ENCODE results near the gene NHERF2.

NHERF2 gene

GRCh38 chr16:1978476-1979120, 48.1 kb upstream of the NHERF2 start:
- no peaks in the 10 kb centered on the region for H3K9me2 ChIP-seq (replicated peaks; ENCODE audit: insufficient read depth, low read length)
- no peak for TF ChIP-seq CTCF (IDR thresholded peaks at IDR 0.05; ENCODE audit: low read length)
- no peak for TF ChIP-seq EZH2 (optimal IDR thresholded peaks at IDR 0.05; ENCODE audit: low read depth, low read length)
- no peak for TF ChIP-seq EZH2phosphoT487 (IDR thresholded peaks at IDR 0.05; ENCODE audit: low read length)
- no peaks in the 10 kb centered on the region for H3K9me3 ChIP-seq (replicated peaks; ENCODE audit: insufficient read depth, low read length)
- DNase-seq: no peak
- H3K36me3 ChIP-seq (replicated peaks; ENCODE audit: insufficient read depth, low read length): no peaks in the 10 kb centered on the region
- H4K20me1 ChIP-seq (ENCODE audit: insufficient read depth, low read length): no peaks in the 10 kb centered on the region
- peaks cover 39% of the 10 kb centered on the region for H3K27me3 ChIP-seq (replicated peaks; ENCODE audit: insufficient read depth, low read length)
- no peak overlapping the region for H3K4me3 ChIP-seq (ENCODE audit: low read length)
- H3K4me1 ChIP-seq (ENCODE audit: low read length): 0 out of 2 replicates have a peak, but pooled peaks cover 3% of the 10 kb centered on the region
- no peak overlapping the region for H3K9ac ChIP-seq (ENCODE audit: low read length)
- no peak overlapping the region for H2AFZ ChIP-seq (ENCODE audit: low read length)
- no peak overlapping the region for H3K27ac ChIP-seq (ENCODE audit: low read length)
- peaks cover 16% of the 10 kb centered on the region for H3F3A ChIP-seq (ENCODE audit: insufficient read depth, low read length)
- H3K79me2 ChIP-seq (ENCODE audit: low read length): peaks cover 5% of the 10 kb centered on the region
- H3K4me2 ChIP-seq (ENCODE audit: low read depth, low read length): no peak overlapping the region

- Histone ChIP-seq H3K4me2 (ENCODE audit: low read depth, low read length) (no peak overlapping the region), H3F3A (ENCODE audit: insufficient read depth, low read length) (peaks cover 19% of the 10 kb centered on the region), H3K9me3 (replicated peaks; ENCODE audit: insufficient read depth, low read length) (no peaks in the 10 kb centered on the region), H3K9me2 (replicated peaks; ENCODE audit: insufficient read depth, low read length) (no peaks in the 10 kb centered on the region), H2AFZ (ENCODE audit: low read length) (no peak overlapping the region), H4K20me1 (ENCODE audit: insufficient read depth, low read length) (no peaks in the 10 kb centered on the region), H3K27ac (ENCODE audit: low read length) (no peak overlapping the region), H3K27me3 (replicated peaks; ENCODE audit: insufficient read depth, low read length) (peaks cover 39% of the 10 kb centered on the region), H3K9ac (ENCODE audit: low read length) (no peak overlapping the region), H3K36me3 (replicated peaks; ENCODE audit: insufficient read depth, low read length) (no peaks in the 10 kb centered on the region), H3K4me1 (ENCODE audit: low read length) (0 out of 2 replicates have a peak, but pooled peaks cover 3% of the 10 kb centered on the region), H3K79me2 (ENCODE audit: low read length) (peaks cover under 1% of the 10 kb centered on the region; the same call in 1 of the 2 replicates), H3K4me3 (ENCODE audit: low read length) (no peak overlapping the region)
- TF ChIP-seq EZH2 (optimal IDR thresholded peaks at IDR 0.05; ENCODE audit: low read depth, low read length) (no peak), CTCF (IDR thresholded peaks at IDR 0.05; ENCODE audit: low read length) (no peak), EZH2phosphoT487 (IDR thresholded peaks at IDR 0.05; ENCODE audit: low read length) (no peak)
- DNase-seq: no peak
Measured at GRCh38 chr16:1979271-1980029, 47.3 kb upstream of the NHERF2 start.

GRCh38 chr16:1980030-1980769, 46.5 kb upstream of the NHERF2 start:
- H3K4me1 ChIP-seq (ENCODE audit: low read length): peaks cover 9% of the 10 kb centered on the region
- TF ChIP-seq EZH2 (optimal IDR thresholded peaks at IDR 0.05; ENCODE audit: low read depth, low read length): no peak
- TF ChIP-seq EZH2phosphoT487 (IDR thresholded peaks at IDR 0.05; ENCODE audit: low read length): no peak
- TF ChIP-seq CTCF (IDR thresholded peaks at IDR 0.05; ENCODE audit: low read length): no peak
- H4K20me1 ChIP-seq (ENCODE audit: insufficient read depth, low read length): no peaks in the 10 kb centered on the region
- H3F3A ChIP-seq (ENCODE audit: insufficient read depth, low read length): peaks cover 26% of the 10 kb centered on the region
- no peak overlapping the region for H2AFZ ChIP-seq (ENCODE audit: low read length)
- H3K27me3 ChIP-seq (replicated peaks; ENCODE audit: insufficient read depth, low read length): peaks cover 39% of the 10 kb centered on the region
- H3K9ac ChIP-seq (ENCODE audit: low read length): no peak overlapping the region
- no peak overlapping the region for H3K4me3 ChIP-seq (ENCODE audit: low read length)
- peaks cover 8% of the 10 kb centered on the region for H3K79me2 ChIP-seq (ENCODE audit: low read length)
- no peak overlapping the region for H3K4me2 ChIP-seq (ENCODE audit: low read depth, low read length)
- H3K36me3 ChIP-seq (replicated peaks; ENCODE audit: insufficient read depth, low read length): no peaks in the 10 kb centered on the region
- no peak for DNase-seq
- no peaks in the 10 kb centered on the region for H3K9me3 ChIP-seq (replicated peaks; ENCODE audit: insufficient read depth, low read length)
- no peak overlapping the region for H3K27ac ChIP-seq (ENCODE audit: low read length)
- no peaks in the 10 kb centered on the region for H3K9me2 ChIP-seq (replicated peaks; ENCODE audit: insufficient read depth, low read length)
